Endothelial cell of umbilical vein (primary cell): Measurements from ENCODE around the gene CD2AP.

Experiments
- CTCF ChIP-seq, 2 donors: IDR thresholded peaks; 1 replicate in 1 of 2; 2 replicates in 1 of 2; pipeline ENCODE4 v1.5.1; 2011; ENCODE audit warnings: low read length in 2 of 2, mild to moderate bottlenecking in 2 of 2, moderate library complexity in 2 of 2, control low read depth in 1 of 2, inconsistent platforms in 1 of 2, low read depth in 1 of 2; ENCODE audit not compliant: insufficient read depth in 1 of 2; ENCODE audit errors: extremely low read depth in 1 of 2
- EZH2 ChIP-seq: IDR thresholded peaks from 2 replicates; pipeline ENCODE4 v1.6.1; 2012; ENCODE audit warnings: borderline replicate concordance, low read depth, mild to moderate bottlenecking, moderate library complexity, low read length, inconsistent platforms; ENCODE audit not compliant: severe bottlenecking
- POLR2A ChIP-seq: IDR thresholded peaks from 2 replicates; pipeline ENCODE4 v1.6.1; 2012; ENCODE audit warnings: low read depth, mild to moderate bottlenecking, control low read depth, low read length
- TF ChIP-seq, protein P1 (sequence below): IDR thresholded peaks from 2 replicates; pipeline ENCODE4 v1.6.1; 2011; ENCODE audit not compliant: insufficient read depth, insufficient read length

DNA sequence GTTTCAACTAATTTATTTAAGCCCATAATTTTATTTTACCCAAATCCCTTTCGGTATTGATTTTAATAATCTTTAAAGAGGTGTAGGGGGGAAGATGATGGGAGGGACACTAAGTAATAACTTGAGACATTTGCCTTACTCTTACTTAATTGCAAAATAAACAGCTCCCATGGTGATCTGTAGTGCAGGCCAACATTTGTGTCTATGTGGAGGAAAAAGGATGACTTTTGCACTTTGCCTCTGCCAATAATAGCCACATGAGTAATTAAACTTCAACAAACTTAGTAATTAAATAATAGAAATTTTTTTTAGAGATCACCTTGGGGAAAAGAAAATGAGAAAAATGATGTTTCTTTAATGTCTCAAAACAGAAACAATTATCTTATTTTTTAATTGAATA lies 29.9 kb upstream of the CD2AP start:
- TF ChIP-seq CTCF (IDR thresholded peaks at IDR 0.05; ENCODE audit: extremely low read depth in 1 of 2, insufficient read depth in 1 of 2, low read depth in 1 of 2, low read length in 2 of 2) (no peak), EZH2 (no peak), POLR2A (no peak)
- TF ChIP-seq, protein P1, sequence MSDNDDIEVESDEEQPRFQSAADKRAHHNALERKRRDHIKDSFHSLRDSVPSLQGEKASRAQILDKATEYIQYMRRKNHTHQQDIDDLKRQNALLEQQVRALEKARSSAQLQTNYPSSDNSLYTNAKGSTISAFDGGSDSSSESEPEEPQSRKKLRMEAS: no peak
